ENCODE data around the gene RAET1L.
"Not testable (repeated sequence)": the region's sequence is repeated elsewhere in the genome, so short reads cannot be mapped to it uniquely, and the experiment has no call there.

Gene RAET1L

GRCh38 chr6:150016324-150017185, 8.8 kb downstream of the RAET1L start:
- no peak for DNase-seq (ENCODE audit: low read depth)

GRCh38 chr6:150015281-150016001, 9.9 kb downstream of the RAET1L start:
- DNase-seq (ENCODE audit: low read depth) = not testable (repeated sequence)

- not testable (repeated sequence) for DNase-seq (ENCODE audit: low read depth)
Observed at GRCh38 chr6:150014623-150015280, 10.6 kb downstream of the RAET1L start.

GRCh38 chr6:150013785-150014622, 11.3 kb downstream of the RAET1L start:
- DNase-seq (ENCODE audit: low read depth) = not testable (repeated sequence)

- not testable (repeated sequence) for DNase-seq (ENCODE audit: low read depth)
Observed at GRCh38 chr6:150012846-150013784, 12.2 kb downstream of the RAET1L start.

GRCh38 chr6:150008588-150008987, 16.7 kb downstream of the RAET1L start:
- peak; percentile 33 for DNase-seq (ENCODE audit: low read depth)

- no peak for DNase-seq (ENCODE audit: low read depth)
Observed at GRCh38 chr6:150006961-150007464, 18.3 kb downstream of the RAET1L start.

- DNase-seq (ENCODE audit: low read depth) = no peak
Observed at GRCh38 chr6:150005761-150006651, 19.3 kb downstream of the RAET1L start.

- peak; percentile 82 for DNase-seq (ENCODE audit: low read depth)
Observed at GRCh38 chr6:150004783-150005717, 20.3 kb downstream of the RAET1L start.

GRCh38 chr6:150004101-150004782, 21.1 kb downstream of the RAET1L start:
- DNase-seq (ENCODE audit: low read depth) = peak; percentile 33

- not testable (repeated sequence) for DNase-seq (ENCODE audit: low read depth)
Observed at GRCh38 chr6:150003599-150003998, 21.7 kb downstream of the RAET1L start.

GRCh38 chr6:150002710-150003109, 22.6 kb downstream of the RAET1L start:
- DNase-seq (ENCODE audit: low read depth) = no peak

- no peak for DNase-seq (ENCODE audit: low read depth)
Observed at GRCh38 chr6:150001295-150002008, 23.9 kb downstream of the RAET1L start.

GRCh38 chr6:149999636-150000035, 25.7 kb downstream of the RAET1L start:
- no peak for DNase-seq (ENCODE audit: low read depth)

- DNase-seq (ENCODE audit: low read depth) = no peak
Observed at GRCh38 chr6:149995971-149996370, 29.4 kb downstream of the RAET1L start.

- no peak for DNase-seq (ENCODE audit: low read depth)
Observed at GRCh38 chr6:149995235-149995750, 30.0 kb downstream of the RAET1L start.

GRCh38 chr6:149991838-149992237, 33.5 kb downstream of the RAET1L start:
- DNase-seq (ENCODE audit: low read depth) = no peak

All from activated T-helper 9 cell treated with anti-CD3 and anti-CD28 coated beads, Interleukin-2, amount 50 U/mL, for 16 hours (primary cell).